ENCODE measurements around the gene TRNT1.

Gene TRNT1

DNA sequence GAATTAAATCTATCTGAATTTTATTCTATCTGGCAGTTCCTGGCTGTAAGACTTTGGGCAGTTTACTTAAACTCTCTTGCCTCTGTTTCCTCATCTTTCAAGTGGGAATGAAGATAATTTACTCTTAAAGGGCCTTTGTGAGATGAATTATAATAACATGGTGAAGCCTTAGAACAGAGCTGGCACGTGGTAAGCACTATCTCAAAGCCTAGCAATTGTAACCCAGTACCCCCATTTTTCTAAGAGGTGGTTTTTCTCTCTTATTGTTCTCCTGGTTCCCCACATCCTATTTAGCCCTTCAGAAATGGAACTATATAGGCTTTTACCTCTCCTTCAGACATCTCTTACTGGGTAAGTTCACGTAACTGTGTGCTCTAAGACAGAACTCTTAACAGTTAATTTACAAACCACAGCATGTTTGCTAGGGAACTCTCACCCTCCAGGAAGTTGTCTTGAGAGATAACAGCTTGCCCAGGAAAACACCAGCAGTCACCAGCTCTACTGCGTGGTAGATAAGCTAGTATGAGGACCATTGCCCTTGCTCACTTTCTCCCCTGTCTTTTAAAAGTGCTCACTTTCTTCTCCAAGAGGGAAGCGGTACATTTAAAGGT is 65.0 kb downstream of the TRNT1 start:
- H3F3A ChIP-seq (ENCODE audit: control insufficient read depth, insufficient read depth): no peaks in the 10 kb centered on the region
- no peaks in the 10 kb centered on the region for H3K9me2 ChIP-seq (replicated peaks; ENCODE audit: control insufficient read depth, low read length)
- no peak overlapping the region for H3K4me3 ChIP-seq (ENCODE audit: low read length)
- H3K27me3 ChIP-seq (ENCODE audit: control insufficient read depth, low read length): peaks cover 16% of the 10 kb centered on the region
- H3K4me2 ChIP-seq (ENCODE audit: low read length): no peak overlapping the region
- no peaks in the 10 kb centered on the region for H3K36me3 ChIP-seq (ENCODE audit: control insufficient read depth, low read length)
- no peak overlapping the region for H3K27ac ChIP-seq (ENCODE audit: low read depth, low read length)
- H3K79me2 ChIP-seq (ENCODE audit: control insufficient read depth, low read length): no peaks in the 10 kb centered on the region
- H3K4me1 ChIP-seq (ENCODE audit: control insufficient read depth, low read length): no peaks in the 10 kb centered on the region
- H3K9me3 ChIP-seq (ENCODE audit: control insufficient read depth, insufficient read depth, low read length): no peaks in the 10 kb centered on the region
- TF ChIP-seq, protein P1, sequence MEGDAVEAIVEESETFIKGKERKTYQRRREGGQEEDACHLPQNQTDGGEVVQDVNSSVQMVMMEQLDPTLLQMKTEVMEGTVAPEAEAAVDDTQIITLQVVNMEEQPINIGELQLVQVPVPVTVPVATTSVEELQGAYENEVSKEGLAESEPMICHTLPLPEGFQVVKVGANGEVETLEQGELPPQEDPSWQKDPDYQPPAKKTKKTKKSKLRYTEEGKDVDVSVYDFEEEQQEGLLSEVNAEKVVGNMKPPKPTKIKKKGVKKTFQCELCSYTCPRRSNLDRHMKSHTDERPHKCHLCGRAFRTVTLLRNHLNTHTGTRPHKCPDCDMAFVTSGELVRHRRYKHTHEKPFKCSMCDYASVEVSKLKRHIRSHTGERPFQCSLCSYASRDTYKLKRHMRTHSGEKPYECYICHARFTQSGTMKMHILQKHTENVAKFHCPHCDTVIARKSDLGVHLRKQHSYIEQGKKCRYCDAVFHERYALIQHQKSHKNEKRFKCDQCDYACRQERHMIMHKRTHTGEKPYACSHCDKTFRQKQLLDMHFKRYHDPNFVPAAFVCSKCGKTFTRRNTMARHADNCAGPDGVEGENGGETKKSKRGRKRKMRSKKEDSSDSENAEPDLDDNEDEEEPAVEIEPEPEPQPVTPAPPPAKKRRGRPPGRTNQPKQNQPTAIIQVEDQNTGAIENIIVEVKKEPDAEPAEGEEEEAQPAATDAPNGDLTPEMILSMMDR (IDR thresholded peaks at IDR 0.05; ENCODE audit: low read depth, low read length, poor library complexity, severe bottlenecking): no peak
- TF ChIP-seq EZH2phosphoT487 (IDR thresholded peaks at IDR 0.05; ENCODE audit: borderline replicate concordance, low read length): no peak
- no peaks in the 10 kb centered on the region for H4K20me1 ChIP-seq (ENCODE audit: control insufficient read depth, insufficient read depth, low read depth, low read length)

DNA sequence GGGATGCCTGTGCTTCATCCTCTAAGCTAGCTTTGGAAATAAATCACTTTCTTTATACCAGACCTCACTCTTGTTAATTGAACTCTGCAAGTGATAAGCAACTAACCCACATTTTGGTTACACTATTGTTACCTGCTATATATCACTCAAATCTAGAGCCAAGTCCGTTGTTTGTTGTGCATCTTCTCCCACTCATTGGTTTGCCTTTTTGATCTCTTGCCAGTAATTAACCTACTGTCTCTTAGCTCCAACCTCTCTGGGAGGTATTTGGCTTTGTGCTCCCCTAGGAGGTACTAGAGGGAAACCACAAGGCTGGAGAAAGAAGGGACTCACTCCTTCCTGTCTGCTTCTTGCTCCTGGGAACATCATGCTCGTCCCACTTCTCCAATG is 65.5 kb downstream of the TRNT1 start:
- H3K27me3 ChIP-seq (ENCODE audit: control insufficient read depth, low read length): peaks cover 16% of the 10 kb centered on the region
- no peaks in the 10 kb centered on the region for H3K4me1 ChIP-seq (ENCODE audit: control insufficient read depth, low read length)
- no peaks in the 10 kb centered on the region for H3K9me3 ChIP-seq (ENCODE audit: control insufficient read depth, insufficient read depth, low read length)
- H3K9me2 ChIP-seq (replicated peaks; ENCODE audit: control insufficient read depth, low read length): no peaks in the 10 kb centered on the region
- no peaks in the 10 kb centered on the region for H3K36me3 ChIP-seq (ENCODE audit: control insufficient read depth, low read length)
- H4K20me1 ChIP-seq (ENCODE audit: control insufficient read depth, insufficient read depth, low read depth, low read length): no peaks in the 10 kb centered on the region
- no peaks in the 10 kb centered on the region for H3F3A ChIP-seq (ENCODE audit: control insufficient read depth, insufficient read depth)
- no peak overlapping the region for H3K4me3 ChIP-seq (ENCODE audit: low read length)
- no peaks in the 10 kb centered on the region for H3K79me2 ChIP-seq (ENCODE audit: control insufficient read depth, low read length)
- H3K27ac ChIP-seq (ENCODE audit: low read depth, low read length): no peak overlapping the region
- TF ChIP-seq EZH2phosphoT487 (IDR thresholded peaks at IDR 0.05; ENCODE audit: borderline replicate concordance, low read length): no peak
- TF ChIP-seq, protein P1 (IDR thresholded peaks at IDR 0.05; ENCODE audit: low read depth, low read length, poor library complexity, severe bottlenecking): no peak
- no peak overlapping the region for H3K4me2 ChIP-seq (ENCODE audit: low read length)

DNA sequence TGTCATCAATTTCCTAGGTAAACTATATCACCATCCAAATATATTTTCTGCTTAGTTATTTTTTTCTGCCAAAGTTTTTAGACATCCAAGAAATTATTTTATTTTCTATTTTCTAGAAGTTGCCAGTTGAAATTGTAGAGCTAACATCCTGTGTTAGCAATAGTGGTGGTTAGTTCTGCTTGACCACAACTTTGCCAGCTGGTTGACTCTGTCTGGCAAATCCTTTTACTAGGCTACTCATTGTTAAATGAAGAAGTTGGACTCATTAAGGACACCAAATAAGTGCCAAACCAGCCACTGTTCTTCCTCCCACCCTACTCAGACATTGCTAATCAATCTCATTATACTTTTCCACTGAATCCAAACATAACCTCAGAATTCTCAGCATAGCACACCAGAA is 68.1 kb downstream of the TRNT1 start:
- Histone ChIP-seq H3K9me3 (ENCODE audit: control insufficient read depth, insufficient read depth, low read length) (no peaks in the 10 kb centered on the region), H3K27ac (ENCODE audit: low read depth, low read length) (no peak overlapping the region)
- no peak for TF ChIP-seq EZH2phosphoT487 (IDR thresholded peaks at IDR 0.05; ENCODE audit: borderline replicate concordance, low read length)

DNA sequence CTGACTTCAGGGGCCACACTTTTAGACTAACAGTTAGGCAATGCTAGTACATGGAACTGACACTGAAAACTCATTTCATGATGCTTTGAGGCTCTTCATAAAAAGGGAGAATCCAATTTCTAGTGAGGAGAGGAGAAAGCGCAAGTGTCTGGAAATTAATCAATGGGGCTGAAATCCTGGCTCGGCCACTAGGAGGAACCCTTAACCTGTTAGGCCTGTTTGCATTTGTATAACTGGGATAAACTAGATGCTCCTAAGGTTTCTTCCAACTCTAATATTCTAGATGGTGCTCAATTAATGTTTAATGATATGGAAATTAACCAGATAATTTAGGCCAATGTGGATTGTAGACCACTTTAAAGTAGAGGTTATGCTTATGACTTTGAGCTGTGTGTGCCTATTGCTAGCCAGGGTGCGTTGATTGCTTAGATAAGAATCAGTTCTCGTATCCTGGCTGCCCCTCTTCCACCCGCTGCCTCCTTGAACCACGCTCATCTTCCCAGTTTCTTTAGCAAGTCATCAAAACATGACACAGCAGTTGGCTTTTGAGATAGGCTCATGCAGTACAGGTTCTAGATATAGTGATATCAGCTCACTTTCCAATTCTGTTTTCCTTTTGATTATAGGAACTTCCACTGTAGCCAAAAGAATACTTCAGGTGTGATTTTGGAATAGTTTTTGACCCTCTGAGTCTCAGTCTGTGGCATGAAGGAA is 69.6 kb downstream of the TRNT1 start:
- Histone ChIP-seq H3K4me3 (ENCODE audit: low read length) (no peak overlapping the region), H3K4me2 (ENCODE audit: low read length) (no peak overlapping the region), H3F3A (ENCODE audit: control insufficient read depth, insufficient read depth) (no peaks in the 10 kb centered on the region), H3K4me1 (ENCODE audit: control insufficient read depth, low read length) (no peaks in the 10 kb centered on the region), H3K9me3 (ENCODE audit: control insufficient read depth, insufficient read depth, low read length) (no peaks in the 10 kb centered on the region), H3K9me2 (replicated peaks; ENCODE audit: control insufficient read depth, low read length) (no peaks in the 10 kb centered on the region), H3K79me2 (ENCODE audit: control insufficient read depth, low read length) (no peaks in the 10 kb centered on the region), H3K27ac (ENCODE audit: low read depth, low read length) (no peak overlapping the region), H3K27me3 (ENCODE audit: control insufficient read depth, low read length) (peaks cover 18% of the 10 kb centered on the region; the same call in 1 of the 2 replicates), H4K20me1 (ENCODE audit: control insufficient read depth, insufficient read depth, low read depth, low read length) (no peaks in the 10 kb centered on the region), H3K36me3 (ENCODE audit: control insufficient read depth, low read length) (no peaks in the 10 kb centered on the region)
- TF ChIP-seq, protein P1 (IDR thresholded peaks at IDR 0.05; ENCODE audit: low read depth, low read length, poor library complexity, severe bottlenecking): peak; percentile 68
- TF ChIP-seq EZH2phosphoT487 (IDR thresholded peaks at IDR 0.05; ENCODE audit: borderline replicate concordance, low read length): no peak

More for the DNA sequence above, 68.1 kb downstream of the TRNT1 start:
- Histone ChIP-seq H3K4me2 (ENCODE audit: low read length) (no peak overlapping the region), H4K20me1 (ENCODE audit: control insufficient read depth, insufficient read depth, low read depth, low read length) (no peaks in the 10 kb centered on the region), H3F3A (ENCODE audit: control insufficient read depth, insufficient read depth) (no peaks in the 10 kb centered on the region), H3K36me3 (ENCODE audit: control insufficient read depth, low read length) (no peaks in the 10 kb centered on the region), H3K79me2 (ENCODE audit: control insufficient read depth, low read length) (no peaks in the 10 kb centered on the region), H3K4me1 (ENCODE audit: control insufficient read depth, low read length) (no peaks in the 10 kb centered on the region), H3K4me3 (ENCODE audit: low read length) (no peak overlapping the region), H3K9me2 (replicated peaks; ENCODE audit: control insufficient read depth, low read length) (no peaks in the 10 kb centered on the region), H3K27me3 (ENCODE audit: control insufficient read depth, low read length) (peaks cover 16% of the 10 kb centered on the region)
